OCI-LY1 (cell line): ENCODE measurements around the gene NEGR1.

ENCODE experiments used
- EZH2 ChIP-seq: fragments of 200-600 bp; sonication (generic), shearing (Covaris generic); IDR thresholded peaks from 2 replicates; pipeline ENCODE4 v1.8.0; 2017; ENCODE audit warnings: borderline replicate concordance, mixed run types, mild to moderate bottlenecking, antibody characterized with exemption, low read length, moderate library complexity, mixed read lengths
- TF ChIP-seq, protein P1 (sequence below): fragments of 200-600 bp; sonication (generic), shearing (Covaris generic); IDR thresholded peaks from 2 replicates; pipeline ENCODE4 v1.5.1; 2017; ENCODE audit warnings: mild to moderate bottlenecking, antibody characterized with exemption, low read length, moderate library complexity, mixed read lengths

DNA sequence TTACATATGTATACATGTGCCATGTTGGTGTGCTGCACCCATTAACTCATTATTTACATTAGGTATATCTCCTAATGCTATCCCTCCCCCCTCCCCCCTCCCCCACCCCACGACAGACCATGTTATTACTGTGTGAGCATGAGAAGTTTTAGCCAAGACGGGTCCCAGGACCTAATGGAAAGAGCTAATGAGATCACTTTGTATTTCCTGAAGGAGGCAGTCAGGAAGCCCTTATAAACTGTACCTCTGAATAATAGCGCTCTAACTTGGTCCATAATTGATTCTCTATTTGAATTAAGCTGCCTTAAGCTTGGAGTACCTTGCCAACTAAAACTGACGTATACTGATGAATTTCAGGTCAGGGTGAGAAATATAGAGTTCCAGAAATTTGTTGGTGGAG, 4.1 kb upstream of the NEGR1 start:
- TF ChIP-seq, protein P1, sequence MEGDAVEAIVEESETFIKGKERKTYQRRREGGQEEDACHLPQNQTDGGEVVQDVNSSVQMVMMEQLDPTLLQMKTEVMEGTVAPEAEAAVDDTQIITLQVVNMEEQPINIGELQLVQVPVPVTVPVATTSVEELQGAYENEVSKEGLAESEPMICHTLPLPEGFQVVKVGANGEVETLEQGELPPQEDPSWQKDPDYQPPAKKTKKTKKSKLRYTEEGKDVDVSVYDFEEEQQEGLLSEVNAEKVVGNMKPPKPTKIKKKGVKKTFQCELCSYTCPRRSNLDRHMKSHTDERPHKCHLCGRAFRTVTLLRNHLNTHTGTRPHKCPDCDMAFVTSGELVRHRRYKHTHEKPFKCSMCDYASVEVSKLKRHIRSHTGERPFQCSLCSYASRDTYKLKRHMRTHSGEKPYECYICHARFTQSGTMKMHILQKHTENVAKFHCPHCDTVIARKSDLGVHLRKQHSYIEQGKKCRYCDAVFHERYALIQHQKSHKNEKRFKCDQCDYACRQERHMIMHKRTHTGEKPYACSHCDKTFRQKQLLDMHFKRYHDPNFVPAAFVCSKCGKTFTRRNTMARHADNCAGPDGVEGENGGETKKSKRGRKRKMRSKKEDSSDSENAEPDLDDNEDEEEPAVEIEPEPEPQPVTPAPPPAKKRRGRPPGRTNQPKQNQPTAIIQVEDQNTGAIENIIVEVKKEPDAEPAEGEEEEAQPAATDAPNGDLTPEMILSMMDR, result no peak
- TF ChIP-seq EZH2, result no peak
